Keratinocyte (primary cell): ENCODE measurements around the gene SNCA. TPM values are rescaled to one million over a fixed set of nuclear protein-coding genes. Genes with fewer than 3 reads are reported as not detected.

Experiments used
- DNase-seq: peaks from one replicate; pipeline ENCODE4 v3.0.0-alpha.2; 2011; ENCODE audit warnings: low read depth, missing footprints, low spot score
- FAIRE-seq: peaks from 2 replicates; lab custom pipeline; 2011; peaks lifted over from hg19 to GRCh38; lab: Jason Lieb, UNC
- H2AFZ ChIP-seq: 2 replicates; pipeline ENCODE4 v1.6.0; 2012; ENCODE audit warnings: low read length, control low read depth, inconsistent platforms; ENCODE audit not compliant: control insufficient read depth
- H3K27ac ChIP-seq: 2 replicates; pipeline ENCODE4 v1.5.1; 2011; ENCODE audit warnings: low read length; ENCODE audit not compliant: control insufficient read depth, insufficient read depth
- H3K27me3 ChIP-seq: 3 replicates; pipeline ENCODE4 v1.6.0; 2011; ENCODE audit warnings: low read length; ENCODE audit not compliant: control insufficient read depth, insufficient read depth; ENCODE audit errors: extremely low read depth
- H3K36me3 ChIP-seq, 2 experiments: 2 replicates in 1 of 2; 3 replicates in 1 of 2; pipeline ENCODE4 v1.5.1; 2011; ENCODE audit warnings: low read length in 2 of 2, mild to moderate bottlenecking in 1 of 2; ENCODE audit not compliant: control insufficient read depth in 2 of 2, insufficient read depth in 2 of 2; ENCODE audit errors: extremely low read depth in 1 of 2
- H3K4me1 ChIP-seq: 3 replicates; pipeline ENCODE4 v1.5.1; 2011; ENCODE audit warnings: low read length; ENCODE audit not compliant: control insufficient read depth, insufficient read depth; ENCODE audit errors: extremely low read depth
- H3K4me2 ChIP-seq: 3 replicates; pipeline ENCODE4 v1.6.0; 2011; ENCODE audit warnings: low read depth, low read length; ENCODE audit not compliant: control insufficient read depth, insufficient read depth; ENCODE audit errors: extremely low read depth
- H3K4me3 ChIP-seq, 3 experiments: fragments of 200-600 bp in 1 of 3; sonication (generic) in 1 of 3; 2 replicates in 2 of 3; 3 replicates in 1 of 3; pipeline ENCODE4 v1.5.1; 2011 to 2016; ENCODE audit warnings: low read length in 3 of 3, mild to moderate bottlenecking in 3 of 3, control low read depth in 2 of 3, inconsistent platforms in 1 of 3, low read depth in 1 of 3, mixed read lengths in 1 of 3, mixed run types in 1 of 3, moderate library complexity in 1 of 3; ENCODE audit not compliant: control insufficient read depth in 2 of 3, insufficient read depth in 2 of 3; ENCODE audit errors: extremely low read depth in 1 of 3
- H3K79me2 ChIP-seq: 2 replicates; pipeline ENCODE4 v1.6.0; 2012; ENCODE audit warnings: low read length; ENCODE audit not compliant: control insufficient read depth, insufficient read depth
- H3K9ac ChIP-seq: 3 replicates; pipeline ENCODE4 v1.6.0; 2011; ENCODE audit warnings: low read length; ENCODE audit not compliant: control insufficient read depth, insufficient read depth; ENCODE audit errors: extremely low read depth
- H3K9me1 ChIP-seq: 3 replicates; pipeline ENCODE4 v1.6.0; 2011; ENCODE audit warnings: low read length; ENCODE audit not compliant: control insufficient read depth, insufficient read depth; ENCODE audit errors: extremely low read depth
- H3K9me3 ChIP-seq: 2 replicates; pipeline ENCODE4 v1.5.1; 2012; ENCODE audit warnings: low read depth, low read length; ENCODE audit not compliant: control insufficient read depth
- H4K20me1 ChIP-seq: 3 replicates; pipeline ENCODE4 v1.6.0; 2011; ENCODE audit warnings: low read length; ENCODE audit not compliant: control insufficient read depth, insufficient read depth; ENCODE audit errors: extremely low read depth
- EZH2 ChIP-seq: IDR thresholded peaks from one replicate; pipeline ENCODE4 v1.6.1; 2012; ENCODE audit warnings: inconsistent platforms, mild to moderate bottlenecking, low read length, moderate library complexity
- dilution Hi-C: fragments of 300-500 bp; cut with MboI; formaldehyde crosslinking; loops from one replicate; pipeline ENCODE4 v1.7.0; 2020; ENCODE audit warnings: low sequenced_read_pairs; ENCODE audit not compliant: extremely low pct_ligation_motif_present
- polyA plus RNA-seq, 5 experiments: library from polyadenylated mRNA; depleted of rRNA in 3 of 5; stranded (reverse) in 3 of 5; stranded (forward) in 1 of 5; unstranded in 1 of 5; fragments of >200 nt; gene quantifications; 1 replicate in 1 of 5; 2 replicates in 3 of 5; 3 replicates in 1 of 5; pipeline versions ENCODE4 v1.2.1 to v1.2.3, GENCODE V29; 2011 to 2012; ENCODE audit warnings: missing spikeins in 2 of 5, low read depth in 1 of 5, low replicate concordance in 1 of 5
- TF ChIP-seq, protein P1 (sequence below), 3 experiments: IDR thresholded peaks in 1 of 3; conservative IDR thresholded peaks in 1 of 3; optimal IDR thresholded peaks in 1 of 3; 2 replicates in 2 of 3; 3 replicates in 1 of 3; pipeline versions ENCODE3 to v1.5.1; 2011; ENCODE audit warnings: low read length in 3 of 3, mild to moderate bottlenecking in 3 of 3, moderate library complexity in 2 of 3, control low read depth in 1 of 3, inconsistent platforms in 1 of 3; ENCODE audit not compliant: insufficient read depth in 2 of 3; ENCODE audit errors: extremely low read depth in 1 of 3

Gene SNCA
- polyA plus RNA-seq, 1 donor (not counting 4 experiments of a cell fraction or from before 2014, with no cell fraction given) = 61.3 TPM

DNA sequence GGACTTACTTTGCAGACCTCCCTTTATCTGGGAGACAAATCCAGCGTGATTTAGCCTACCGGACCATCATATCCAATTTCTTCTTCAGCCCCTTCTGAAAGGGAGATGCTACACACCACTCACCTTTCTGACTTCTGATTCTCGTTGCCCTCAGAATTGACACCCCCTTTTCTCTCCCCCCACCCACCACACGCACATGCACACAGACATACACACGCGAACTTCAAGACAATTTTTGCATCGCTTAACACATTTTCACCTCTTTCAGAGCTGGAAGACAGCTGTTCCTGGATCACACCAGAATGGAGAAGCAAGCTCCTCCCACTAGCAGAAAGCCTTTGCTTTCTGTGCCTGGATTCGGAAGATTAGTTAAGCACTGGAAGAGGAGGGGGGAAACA lies 1.0 kb upstream of the SNCA start:
- Histone ChIP-seq H3K4me2 (peak overlapping the region; percentile 94), H3K9me3 (no peaks in the 10 kb centered on the region), H2AFZ (peak overlapping the region; percentile 97), H3K9me1 (no peaks in the 10 kb centered on the region), H4K20me1 (no peaks in the 10 kb centered on the region), H3K4me3 (peak overlapping the region; percentile 82 to 97 (median 87)), H3K79me2 (peaks cover 15% of the 10 kb centered on the region), H3K9ac (peak overlapping the region; percentile 69), H3K36me3 (peaks cover 0 to 4% of the 10 kb centered on the region in 2 experiments), H3K27me3 (no peaks in the 10 kb centered on the region), H3K27ac (peak overlapping the region; percentile 63), H3K4me1 (peaks cover 12% of the 10 kb centered on the region)
- FAIRE-seq (peak; percentile 32), DNase-seq (no peak)
- TF ChIP-seq EZH2 = no peak
- TF ChIP-seq, protein P1, sequence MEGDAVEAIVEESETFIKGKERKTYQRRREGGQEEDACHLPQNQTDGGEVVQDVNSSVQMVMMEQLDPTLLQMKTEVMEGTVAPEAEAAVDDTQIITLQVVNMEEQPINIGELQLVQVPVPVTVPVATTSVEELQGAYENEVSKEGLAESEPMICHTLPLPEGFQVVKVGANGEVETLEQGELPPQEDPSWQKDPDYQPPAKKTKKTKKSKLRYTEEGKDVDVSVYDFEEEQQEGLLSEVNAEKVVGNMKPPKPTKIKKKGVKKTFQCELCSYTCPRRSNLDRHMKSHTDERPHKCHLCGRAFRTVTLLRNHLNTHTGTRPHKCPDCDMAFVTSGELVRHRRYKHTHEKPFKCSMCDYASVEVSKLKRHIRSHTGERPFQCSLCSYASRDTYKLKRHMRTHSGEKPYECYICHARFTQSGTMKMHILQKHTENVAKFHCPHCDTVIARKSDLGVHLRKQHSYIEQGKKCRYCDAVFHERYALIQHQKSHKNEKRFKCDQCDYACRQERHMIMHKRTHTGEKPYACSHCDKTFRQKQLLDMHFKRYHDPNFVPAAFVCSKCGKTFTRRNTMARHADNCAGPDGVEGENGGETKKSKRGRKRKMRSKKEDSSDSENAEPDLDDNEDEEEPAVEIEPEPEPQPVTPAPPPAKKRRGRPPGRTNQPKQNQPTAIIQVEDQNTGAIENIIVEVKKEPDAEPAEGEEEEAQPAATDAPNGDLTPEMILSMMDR (optimal IDR thresholded peaks at IDR 0.05 in 1 of 3, IDR thresholded peaks at IDR 0.05 in 1 of 3, conservative IDR thresholded peaks at IDR 0.05 in 1 of 3; ENCODE audit: extremely low read depth in 1 of 3, insufficient read depth in 2 of 3, low read length in 3 of 3) = no peak
- dilution Hi-C loops = no loop called here

DNA sequence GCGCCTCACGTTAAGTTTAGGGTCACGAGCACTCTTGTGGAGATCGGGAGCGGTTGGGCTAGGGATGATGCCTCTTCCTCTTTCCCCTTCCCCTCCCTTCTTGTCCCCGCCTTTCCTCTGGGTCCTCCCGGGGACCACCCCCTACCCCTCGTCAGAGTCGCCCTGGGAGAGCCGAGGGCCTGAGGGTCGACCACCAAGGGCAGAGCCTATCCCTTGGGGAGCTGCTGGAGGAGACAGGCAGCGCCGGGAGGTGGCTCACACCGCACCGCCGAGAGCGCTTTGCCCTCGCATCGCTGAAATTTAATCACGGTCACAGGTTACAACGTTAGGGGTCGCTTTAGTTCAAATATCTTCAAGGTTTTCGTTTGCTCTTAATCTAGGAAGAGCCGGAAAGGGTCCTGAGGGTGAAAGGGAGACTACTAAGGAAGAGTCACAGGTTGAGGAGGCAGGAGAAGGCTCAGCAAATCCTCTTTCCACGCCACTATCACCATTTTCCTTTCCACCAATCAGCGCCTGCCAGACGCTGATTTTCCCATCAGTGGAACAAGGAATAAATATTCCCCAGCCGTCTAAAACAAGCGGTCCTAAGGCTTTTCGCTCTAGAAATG lies 528 bp upstream of the SNCA start:
- H3K4me1 ChIP-seq = peaks cover 12% of the 10 kb centered on the region
- DNase-seq = peak; percentile 11
- peaks cover 0 to 4% of the 10 kb centered on the region in 2 experiments for H3K36me3 ChIP-seq
- no peaks in the 10 kb centered on the region for H3K9me1 ChIP-seq
- H3K9ac ChIP-seq = peak overlapping the region; percentile 69
- H3K4me3 ChIP-seq = peak overlapping the region; percentile 82 to 97 (median 87)
- H3K79me2 ChIP-seq = peaks cover 15% of the 10 kb centered on the region
- no peaks in the 10 kb centered on the region for H4K20me1 ChIP-seq
- TF ChIP-seq, protein P1 (optimal IDR thresholded peaks at IDR 0.05 in 1 of 3, IDR thresholded peaks at IDR 0.05 in 1 of 3, conservative IDR thresholded peaks at IDR 0.05 in 1 of 3; ENCODE audit: extremely low read depth in 1 of 3, insufficient read depth in 2 of 3, low read length in 3 of 3) = peak in 2 of 3 experiments; percentile 42 to 53
- TF ChIP-seq EZH2 = no peak
- H3K4me2 ChIP-seq = peak overlapping the region; percentile 94
- dilution Hi-C loops = no loop called here
- no peaks in the 10 kb centered on the region for H3K9me3 ChIP-seq
- no peaks in the 10 kb centered on the region for H3K27me3 ChIP-seq
- FAIRE-seq = peak; percentile 90
- H2AFZ ChIP-seq = peak overlapping the region; percentile 97
- H3K27ac ChIP-seq = peak overlapping the region; percentile 63
